IMR-90 (cell line): ENCODE data around the gene LTF. TPM values are rescaled to one million over a fixed set of nuclear protein-coding genes. Genes with fewer than 3 reads are reported as not detected.
A peak's percentile ranks its signal among the peaks of the same experiment; 100 is the strongest.

ENCODE experiments used
- ATAC-seq: fragments of 200-7000 bp; cut with Tn5 transposase; 2 replicates; pipeline ENCODE4 v1.9.1; 2020; ENCODE audit warnings: low read depth, mild to moderate bottlenecking, moderate library complexity
- BruUV-seq: library from RNA; stranded (reverse); fragments of 400-500 nt; replicated peaks from 2 replicates; lab custom pipeline; 2021; lab: Mats Ljungman, UMichigan
- CTCF ChIA-PET: fragments of 300-600 bp; formaldehyde crosslinking; extraction: SDS; loops from one replicate; lab custom pipeline; 2021; ENCODE audit warnings: antibody characterized with exemption; lab: Yijun Ruan, JAX
- POLR2A ChIA-PET: fragments of 300-600 bp; sonication (Branson Sonifier 250); formaldehyde crosslinking; loops from one replicate; lab custom pipeline; 2022; ENCODE audit warnings: antibody characterized with exemption; ENCODE audit not compliant: unreplicated experiment; lab: Charles Lee
- DNase-seq: peaks from one replicate; pipeline ENCODE4 v3.0.0; 2013
- H2AFZ ChIP-seq: replicated peaks from 2 replicates; pipeline ENCODE3; 2013; ENCODE audit warnings: low read length, mild to moderate bottlenecking; ENCODE audit not compliant: poor library complexity
- H2AK5ac ChIP-seq: 2 replicates; pipeline ENCODE4 v1.6.1; 2013; ENCODE audit warnings: low read depth, low read length, inconsistent platforms
- H2AK9ac ChIP-seq: replicated peaks from 2 replicates; pipeline ENCODE3; 2013; ENCODE audit warnings: mild to moderate bottlenecking, low read depth, low read length, moderate library complexity; ENCODE audit not compliant: poor library complexity
- H2BK120ac ChIP-seq: 2 replicates; pipeline ENCODE4 v1.6.1; 2013; ENCODE audit warnings: low read depth, low read length, inconsistent platforms
- H2BK15ac ChIP-seq: 3 replicates; pipeline ENCODE4 v1.6.1; 2013; ENCODE audit warnings: low read depth, low read length, inconsistent platforms
- H2BK20ac ChIP-seq: 2 replicates; pipeline ENCODE4 v1.6.1; 2013; ENCODE audit warnings: low read depth, mild to moderate bottlenecking, inconsistent platforms, low read length, moderate library complexity
- H2BK5ac ChIP-seq: 2 replicates; pipeline ENCODE4 v1.6.1; 2013; ENCODE audit warnings: mild to moderate bottlenecking, low read depth, low read length, inconsistent platforms; ENCODE audit not compliant: poor library complexity, severe bottlenecking
- H3K14ac ChIP-seq: replicated peaks from 2 replicates; pipeline ENCODE4 v1.6.1; 2013; ENCODE audit warnings: low read depth, low read length, inconsistent platforms
- H3K18ac ChIP-seq: 2 replicates; pipeline ENCODE4 v1.6.1; 2013; ENCODE audit warnings: low read depth, low read length, control low read depth
- H3K23ac ChIP-seq: 2 replicates; pipeline ENCODE4 v1.6.1; 2013; ENCODE audit warnings: low read depth, low read length, inconsistent platforms
- H3K27ac ChIP-seq: 2 replicates; pipeline ENCODE4 v1.5.1; 2013; ENCODE audit warnings: mild to moderate bottlenecking, control low read depth, low read length; ENCODE audit not compliant: insufficient read depth
- H3K27me3 ChIP-seq: 2 replicates; pipeline ENCODE4 v1.6.1; 2013; ENCODE audit warnings: low read length; ENCODE audit not compliant: control insufficient read depth, insufficient read depth
- H3K36me3 ChIP-seq: 2 replicates; pipeline ENCODE4 v1.6.1; 2013; ENCODE audit warnings: low read length, mixed read lengths; ENCODE audit not compliant: control insufficient read depth, insufficient read depth
- H3K4ac ChIP-seq: 2 replicates; pipeline ENCODE4 v1.6.1; 2013; ENCODE audit warnings: low read depth, low read length, inconsistent platforms
- H3K4me1 ChIP-seq: 2 replicates; pipeline ENCODE4 v1.6.1; 2013; ENCODE audit warnings: low read length, mixed read lengths; ENCODE audit not compliant: control insufficient read depth, insufficient read depth
- H3K4me2 ChIP-seq: 2 replicates; pipeline ENCODE4 v1.6.1; 2013; ENCODE audit warnings: low read depth, mild to moderate bottlenecking, control low read depth, low read length, moderate library complexity
- H3K4me3 ChIP-seq: 2 replicates; pipeline ENCODE4 v1.5.1; 2013; ENCODE audit warnings: low read depth, mild to moderate bottlenecking, control low read depth, low read length, moderate library complexity; ENCODE audit not compliant: insufficient read depth
- H3K56ac ChIP-seq: 2 replicates; pipeline ENCODE4 v1.6.1; 2013; ENCODE audit warnings: low read length, inconsistent platforms; ENCODE audit not compliant: insufficient read depth; ENCODE audit errors: extremely low read depth
- H3K79me1 ChIP-seq, 2 experiments: 2 replicates each; pipeline ENCODE4 v1.6.1; 2013; ENCODE audit warnings: low read length in 2 of 2, inconsistent platforms in 1 of 2, low read depth in 1 of 2
- H3K9ac ChIP-seq: 2 replicates; pipeline ENCODE4 v1.6.1; 2013; ENCODE audit warnings: low read depth, low read length, control low read depth
- H3K9me1 ChIP-seq: 2 replicates; pipeline ENCODE4 v1.6.1; 2013; ENCODE audit warnings: low read length, inconsistent platforms; ENCODE audit not compliant: insufficient read depth
- H3K9me3 ChIP-seq: 2 replicates; pipeline ENCODE4 v1.6.1; 2013; ENCODE audit warnings: low read length; ENCODE audit not compliant: control insufficient read depth, insufficient read depth
- H4K20me1 ChIP-seq: 2 replicates; pipeline ENCODE4 v1.6.1; 2013; ENCODE audit warnings: low read length, inconsistent platforms; ENCODE audit not compliant: insufficient read depth
- H4K5ac ChIP-seq: 2 replicates; pipeline ENCODE4 v1.6.1; 2013; ENCODE audit warnings: mild to moderate bottlenecking, low read depth, low read length, control low read depth
- H4K8ac ChIP-seq, 2 experiments: 2 replicates each; pipeline ENCODE4 v1.6.1; 2013; ENCODE audit warnings: low read depth in 2 of 2, low read length in 2 of 2, control low read depth in 1 of 2, inconsistent platforms in 1 of 2
- H4K91ac ChIP-seq: 2 replicates; pipeline ENCODE4 v1.6.1; 2013; ENCODE audit warnings: low read depth, low read length, inconsistent platforms; ENCODE audit not compliant: insufficient read depth
- CTCF ChIP-seq: conservative IDR thresholded peaks from 2 replicates; pipeline ENCODE4 v1.5.1; 2012; ENCODE audit warnings: mild to moderate bottlenecking, low read depth, low read length, improper control_type of control experiment
- WGBS, 2 experiments: methylation state at CpG; one replicate each; pipeline versions ENCODE4 v1.1.5 to v1.1.7; 2013; ENCODE audit warnings: missing lambda C conversion rate in 2 of 2; ENCODE audit not compliant: insufficient read length in 1 of 2; ENCODE audit errors: extremely low coverage in 2 of 2; 5-methylcytosine and 5-hydroxymethylcytosine counted together
- dilution Hi-C: fragments of 300-500 bp; cut with HindIII; formaldehyde crosslinking; loops from one replicate; pipeline ENCODE4 v1.14.3; 2018; ENCODE audit warnings: low sequenced_read_pairs; ENCODE audit not compliant: unreplicated experiment
- in situ Hi-C: fragments of 300-500 bp; cut with MboI; formaldehyde crosslinking; loops from 3 replicates; pipeline ENCODE4 v1.14.3; 2019; ENCODE audit warnings: low sequenced_read_pairs, inconsistent platforms, mixed read lengths
- intact Hi-C: fragments of 100-400 bp; cut with micrococcal nuclease; formaldehyde crosslinking; loops from 2 replicates; pipeline ENCODE4 v1.10.0; 2022
- polyA plus RNA-seq, 3 experiments: library from polyadenylated mRNA; depleted of rRNA; stranded (reverse); fragments of >200 nt; gene quantifications; 2 replicates each; pipeline ENCODE4 v1.2.3, GENCODE V29; 2012; ENCODE audit warnings: low replicate concordance in 1 of 3
- total RNA-seq: library from RNA; depleted of rRNA; stranded (reverse); fragments of >200 nt; gene quantifications from 2 replicates; pipeline ENCODE4 v1.2.3, GENCODE V29; 2012

Gene LTF
- total and polyA plus RNA-seq, 2 of the 4 experiments (the other 2 are of a cell fraction), result not detected

GRCh38 chr3:46463120-46463867 lies 1.4 kb downstream of the LTF start:
- H3K56ac ChIP-seq, result no peak overlapping the region
- in situ Hi-C loops (no loop called here), dilution Hi-C loops (no loop called here), intact Hi-C loops (no loop called here)
- BruUV-seq, result no TSS peak
- no peak overlapping the region for H3K9ac ChIP-seq
- 0 out of 2 replicates have a peak, but pooled peaks cover 2% of the 10 kb centered on the region for H3K9me3 ChIP-seq
- peaks cover 3% of the 10 kb centered on the region for H3K4me1 ChIP-seq
- H3K4ac ChIP-seq, result no peak overlapping the region
- no peak for TF ChIP-seq CTCF
- no peak overlapping the region for H2AK5ac ChIP-seq
- no peaks in the 10 kb centered on the region; the same call in 1 of the 2 replicates for H3K9me1 ChIP-seq
- no peak overlapping the region for H3K27ac ChIP-seq
- H4K5ac ChIP-seq, result no peak overlapping the region
- peaks cover 56% of the 10 kb centered on the region for H3K27me3 ChIP-seq
- H2BK15ac ChIP-seq, result no peak overlapping the region
- no peaks in the 10 kb centered on the region; the same call in 1 of the 2 replicates for H4K20me1 ChIP-seq
- ATAC-seq (no peak), DNase-seq (no peak)
- ChIA-PET POLR2A (no interaction called here), CTCF (no interaction called here)
- H3K23ac ChIP-seq, result no peak overlapping the region
- H3K4me2 ChIP-seq, result no peak overlapping the region
- H3K4me3 ChIP-seq, result no peak overlapping the region
- no peak overlapping the region for H4K91ac ChIP-seq
- H3K18ac ChIP-seq, result no peak overlapping the region
- H4K8ac ChIP-seq, result no peak overlapping the region
- no peaks in the 10 kb centered on the region for H3K79me1 ChIP-seq
- no peak overlapping the region for H2AFZ ChIP-seq
- H2BK5ac ChIP-seq, result no peak overlapping the region
- no peak overlapping the region for H2BK120ac ChIP-seq
- peak overlapping the region; percentile 15 for H2AK9ac ChIP-seq
- no peak overlapping the region for H3K14ac ChIP-seq
- WGBS, 2 experiments, result no CpG with 5 or more reads among the region's 6 CpGs
- H2BK20ac ChIP-seq, result no peak overlapping the region
- no peaks in the 10 kb centered on the region for H3K36me3 ChIP-seq
